K562 (cell line): ENCODE results near the gene FAM171A1. TPM values are rescaled to one million over a fixed set of nuclear protein-coding genes. Genes with fewer than 3 reads are reported as not detected.

Source experiments
- BMI1 ChIP-seq: fragments of 150-350 bp; IDR thresholded peaks from 2 replicates; pipeline ENCODE4 v1.6.1; 2014; ENCODE audit warnings: low read length
- HEY1 ChIP-seq: fragments of 250-450 bp; sonication (Bioruptor Pico); IDR thresholded peaks from 2 replicates; pipeline ENCODE4 v1.5.0; 2020; ENCODE audit warnings: mild to moderate bottlenecking, moderate library complexity, borderline replicate concordance
- HMG20A ChIP-seq: fragments of 450-650 bp; formaldehyde crosslinking; conservative IDR thresholded peaks from 2 replicates; pipeline ENCODE4 v1.4.0; 2020; ENCODE audit warnings: mild to moderate bottlenecking, mixed read lengths
- ID3 ChIP-seq, 2 experiments: fragments of 250-450 bp in 1 of 2; fragments of 450-650 bp in 1 of 2; sonication (Bioruptor Pico) in 1 of 2; IDR thresholded peaks; 2 replicates each; pipeline versions ENCODE4 v1.6.1 to v1.8.0; 2016 to 2021; ENCODE audit warnings: mild to moderate bottlenecking in 2 of 2, moderate library complexity in 2 of 2, missing compliant biosample characterization in 1 of 2, missing genetic modification characterization in 1 of 2
- KAT8 ChIP-seq: fragments of 450-650 bp; IDR thresholded peaks from 2 replicates; pipeline ENCODE4 v1.6.1; 2016; ENCODE audit warnings: low read depth, mild to moderate bottlenecking
- KLF1 ChIP-seq: fragments of 450-650 bp; IDR thresholded peaks from 2 replicates; pipeline ENCODE4 v1.6.1; 2016; ENCODE audit warnings: missing genetic modification characterization, missing compliant biosample characterization
- MCM5 ChIP-seq: fragments of 450-650 bp; IDR thresholded peaks from 2 replicates; pipeline ENCODE4 v1.6.1; 2016; ENCODE audit warnings: low read depth
- MECOM ChIP-seq: fragments of 250-450 bp; sonication (Bioruptor Pico); IDR thresholded peaks from 2 replicates; pipeline ENCODE4 v1.8.0; 2022; ENCODE audit warnings: inconsistent platforms
- MYBL2 ChIP-seq, 2 experiments: fragments of 450-650 bp in 1 of 2; sonication (generic) in 1 of 2; formaldehyde crosslinking in 1 of 2; IDR thresholded peaks; 2 replicates each; pipeline versions ENCODE4 v1.6.1 to v1.8.1; 2017 to 2022; ENCODE audit warnings: borderline replicate concordance in 1 of 2, inconsistent platforms in 1 of 2, low read depth in 1 of 2, mild to moderate bottlenecking in 1 of 2, missing genetic modification reagents in 1 of 2, moderate library complexity in 1 of 2
- NR0B1 ChIP-seq: fragments of 450-650 bp; IDR thresholded peaks from one replicate; pipeline ENCODE4 v1.6.1; 2018; ENCODE audit warnings: mild to moderate bottlenecking, moderate library complexity; ENCODE audit not compliant: partially characterized antibody
- PCBP1 ChIP-seq: fragments of 200-400 bp; formaldehyde crosslinking; IDR thresholded peaks from 2 replicates; pipeline ENCODE4 v1.6.1; 2018; ENCODE audit warnings: mild to moderate bottlenecking, low read depth, low read length; ENCODE audit not compliant: poor library complexity, severe bottlenecking
- PURB ChIP-seq: sonication (generic); formaldehyde crosslinking; IDR thresholded peaks from 2 replicates; pipeline ENCODE4 v1.9.0; 2021; ENCODE audit warnings: low read depth, mild to moderate bottlenecking, missing genetic modification reagents
- RUNX1 ChIP-seq: sonication (generic); IDR thresholded peaks from 2 replicates; pipeline ENCODE4 v1.6.1; 2016; ENCODE audit warnings: antibody characterized with exemption, low read depth
- SUPT5H ChIP-seq: fragments of 450-650 bp; IDR thresholded peaks from 2 replicates; pipeline ENCODE4 v1.6.1; 2016
- THRB ChIP-seq: fragments of 450-650 bp; formaldehyde crosslinking; conservative IDR thresholded peaks from 2 replicates; pipeline ENCODE4 v1.4.0; 2022; ENCODE audit warnings: mild to moderate bottlenecking, missing genetic modification characterization
- TOE1 ChIP-seq, 2 experiments: fragments of 450-650 bp in 1 of 2; sonication (generic) in 1 of 2; formaldehyde crosslinking in 1 of 2; IDR thresholded peaks; 2 replicates each; pipeline versions ENCODE4 v1.7.1 to v1.8.0; 2016 to 2022; ENCODE audit warnings: borderline replicate concordance in 2 of 2, mild to moderate bottlenecking in 2 of 2, antibody characterized with exemption in 1 of 2, inconsistent platforms in 1 of 2, low read depth in 1 of 2, missing genetic modification reagents in 1 of 2, moderate library complexity in 1 of 2
- USF2 ChIP-seq: sonication (generic); formaldehyde crosslinking; IDR thresholded peaks from 2 replicates; pipeline ENCODE4 v1.5.0; 2020; ENCODE audit warnings: missing genetic modification reagents
- ZNF146 ChIP-seq: IDR thresholded peaks from one replicate; pipeline ENCODE4 v1.6.1; 2018; ENCODE audit warnings: missing compliant biosample characterization; ENCODE audit not compliant: unreplicated experiment
- ZNF274 ChIP-seq: IDR thresholded peaks from 2 replicates; pipeline ENCODE4 v1.6.1; 2011; ENCODE audit warnings: low read depth, mild to moderate bottlenecking, low read length, moderate library complexity, borderline replicate concordance
- ZNF354B ChIP-seq: fragments of 250-450 bp; sonication (Bioruptor Pico); IDR thresholded peaks from 2 replicates; pipeline ENCODE4 v1.4.0; 2020
- ZNF436 ChIP-seq: fragments of 250-450, 450-650 bp; sonication (Bioruptor Pico); formaldehyde crosslinking; IDR thresholded peaks from 2 replicates; pipeline ENCODE4 v1.7.0; 2020; ENCODE audit warnings: mild to moderate bottlenecking
- ZNF584 ChIP-seq: fragments of 200-800 bp; sonication (Bioruptor generic); IDR thresholded peaks from 2 replicates; pipeline ENCODE4 v1.6.1; 2016; ENCODE audit warnings: low read depth, mild to moderate bottlenecking, missing genetic modification characterization, missing compliant biosample characterization
- ZNF668 ChIP-seq: fragments of 250-450 bp; sonication (Bioruptor Pico); IDR thresholded peaks from 2 replicates; pipeline ENCODE4 v1.8.0; 2022; ENCODE audit warnings: mild to moderate bottlenecking, inconsistent platforms
- polyA plus RNA-seq, 8 experiments: library from polyadenylated mRNA; depleted of rRNA in 4 of 8; stranded (reverse) in 5 of 8; unstranded in 3 of 8; fragments of >200 nt; fragmentation: Nextera tagmentation in 2 of 8; fragmentation: Illumina TruSeq in 1 of 8; extraction: Ambion mirVana in 2 of 8; extraction: Trizol in 1 of 8; gene quantifications; 2 replicates each; pipeline versions ENCODE4 v1.2.1 to v1.2.3, GENCODE V29; 2011 to 2014; ENCODE audit warnings: inconsistent platforms in 1 of 8, missing spikeins in 1 of 8
- total RNA-seq, 7 experiments: library from RNA; depleted of rRNA in 6 of 7; stranded (reverse); fragments of >200 nt in 6 of 7; fragmentation: Illumina TruSeq in 2 of 7; extraction: Trizol in 2 of 7; gene quantifications; 2 replicates each; pipeline versions ENCODE4 v1.2.1 to v1.2.3, GENCODE V29; 2011 to 2021; ENCODE audit warnings: low replicate concordance in 1 of 7
- TF ChIP-seq, protein P1 (sequence below): IDR thresholded peaks from 3 replicates; pipeline ENCODE4 v1.6.1; 2011; ENCODE audit warnings: borderline replicate concordance, mild to moderate bottlenecking; ENCODE audit not compliant: insufficient read length, insufficient read depth

The FAM171A1 gene
- total and polyA plus RNA-seq, 9 of the 15 experiments (the other 6 are each of a cell fraction or from before 2014, with no cell fraction given) = 0.51 to 8.2 (median 4.8) TPM

DNA sequence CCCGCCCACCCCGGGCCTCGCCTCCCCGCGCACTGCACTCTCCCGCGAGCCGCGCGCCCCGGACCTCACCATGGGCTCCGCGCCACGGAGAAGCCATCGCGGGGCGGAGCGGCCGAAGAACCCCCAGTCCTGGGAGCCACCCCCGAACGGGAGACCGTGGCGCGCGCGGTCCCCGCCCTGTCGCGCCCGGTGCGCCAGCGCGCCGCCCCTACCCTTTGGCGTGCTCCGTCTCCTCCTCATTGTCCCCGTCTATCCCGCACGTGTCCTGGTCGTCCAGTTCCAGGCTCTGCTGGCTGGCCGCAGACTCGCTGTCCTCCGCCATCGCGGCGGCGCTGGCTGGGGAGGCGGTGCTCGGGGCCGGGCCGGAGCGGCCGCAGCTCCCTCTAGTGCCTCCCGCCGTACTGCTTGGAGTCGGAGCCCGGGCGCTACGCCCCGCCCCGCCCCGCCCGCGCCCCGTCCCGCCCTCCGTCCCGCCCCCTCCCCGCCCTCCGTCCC, 202.8 kb downstream of the FAM171A1 start, which contains the start of gene NMT2 (continued):
- TF ChIP-seq TOE1 (IDR thresholded peaks at IDR 0.05; ENCODE audit: borderline replicate concordance) (no peak), TOE1 (CRISPR knock-in tag; IDR thresholded peaks at IDR 0.05; ENCODE audit: borderline replicate concordance, low read depth) (peak; percentile 29; the same call in 1 of the 2 replicates), SUPT5H (peak; percentile 79), MCM5 (no peak), BMI1 (no peak), ZNF668 (CRISPR knock-in tag) (no peak), NR0B1 (no peak), RUNX1 (no peak), ZNF146 (no peak), HMG20A (no peak), THRB (CRISPR knock-in tag) (no peak), PURB (CRISPR knock-in tag) (no peak), HEY1 (CRISPR knock-in tag) (no peak), ZNF354B (CRISPR knock-in tag) (no peak), MECOM (no peak), ZNF274 (no peak), PCBP1 (no peak), KAT8 (no peak), ZNF584 (no peak), MYBL2 (IDR thresholded peaks at IDR 0.05; ENCODE audit: low read depth) (no peak), MYBL2 (CRISPR knock-in tag; IDR thresholded peaks at IDR 0.05; ENCODE audit: borderline replicate concordance) (no peak), ZNF436 (no peak), USF2 (CRISPR knock-in tag) (peak; percentile 45), ID3 (CRISPR knock-in tag; IDR thresholded peaks at IDR 0.05) (no peak), ID3 (tag; IDR thresholded peaks at IDR 0.05) (no peak), KLF1 (tag) (no peak)
- TF ChIP-seq, protein P1, sequence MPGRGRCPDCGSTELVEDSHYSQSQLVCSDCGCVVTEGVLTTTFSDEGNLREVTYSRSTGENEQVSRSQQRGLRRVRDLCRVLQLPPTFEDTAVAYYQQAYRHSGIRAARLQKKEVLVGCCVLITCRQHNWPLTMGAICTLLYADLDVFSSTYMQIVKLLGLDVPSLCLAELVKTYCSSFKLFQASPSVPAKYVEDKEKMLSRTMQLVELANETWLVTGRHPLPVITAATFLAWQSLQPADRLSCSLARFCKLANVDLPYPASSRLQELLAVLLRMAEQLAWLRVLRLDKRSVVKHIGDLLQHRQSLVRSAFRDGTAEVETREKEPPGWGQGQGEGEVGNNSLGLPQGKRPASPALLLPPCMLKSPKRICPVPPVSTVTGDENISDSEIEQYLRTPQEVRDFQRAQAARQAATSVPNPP = no peak
